Measurements from ENCODE around the gene B9D1. TPM values are rescaled to one million over a fixed set of nuclear protein-coding genes. Genes with fewer than 3 reads are reported as not detected.

The B9D1 gene
- total RNA-seq, 2 experiments from 2014 or later = 1.1 to 2.6 TPM

- CTCF ChIA-PET = no interaction called here
- ATAC-seq (no peak), DNase-seq (no peak)
- no peaks in the 10 kb centered on the region for H3K27me3 Mint-ChIP-seq
- no peaks in the 10 kb centered on the region for H3K36me3 Mint-ChIP-seq
- H3K4me3 Mint-ChIP-seq = no peak overlapping the region
- H3K9me3 Mint-ChIP-seq (ENCODE audit: low read depth) = no peaks in the 10 kb centered on the region
- H3K4me1 Mint-ChIP-seq = peaks cover 5% of the 10 kb centered on the region
- no peak overlapping the region for H3K27ac Mint-ChIP-seq
Observed at GRCh38 chr17:19331543-19332245, 30.8 kb downstream of the B9D1 start.

GRCh38 chr17:19331134-19331533 is 31.4 kb downstream of the B9D1 start:
- Mint-ChIP-seq H3K36me3 (no peaks in the 10 kb centered on the region), H3K4me1 (peaks cover 5% of the 10 kb centered on the region), H3K9me3 (ENCODE audit: low read depth) (no peaks in the 10 kb centered on the region), H3K27me3 (no peaks in the 10 kb centered on the region), H3K4me3 (no peak overlapping the region), H3K27ac (no peak overlapping the region)
- no peak for DNase-seq
- CTCF ChIA-PET = no interaction called here
- ATAC-seq = no peak

DNA sequence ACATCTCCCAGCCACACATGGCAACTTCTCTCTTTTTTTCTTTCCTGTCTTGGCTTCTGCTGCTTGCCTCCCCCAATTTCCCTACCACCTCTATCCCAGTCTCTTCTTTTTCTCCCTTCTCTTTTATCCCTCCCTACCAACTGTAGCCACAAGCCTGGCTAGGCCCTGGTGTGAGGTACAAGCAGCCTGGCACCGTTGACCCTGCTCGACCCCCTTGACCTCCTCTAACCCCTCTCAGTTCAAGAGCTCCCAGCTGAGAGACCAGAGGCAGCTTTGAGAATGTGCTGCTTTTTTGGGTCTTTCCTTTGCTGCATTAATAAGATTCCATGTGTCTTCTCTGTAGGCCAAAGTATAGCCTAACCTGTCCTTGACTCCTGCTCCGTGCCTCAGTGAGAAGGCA is 32.3 kb downstream of the B9D1 start:
- H3K27me3 Mint-ChIP-seq = no peaks in the 10 kb centered on the region
- H3K4me1 Mint-ChIP-seq = peaks cover 5% of the 10 kb centered on the region
- H3K36me3 Mint-ChIP-seq = peaks cover 1% of the 10 kb centered on the region
- no peaks in the 10 kb centered on the region for H3K9me3 Mint-ChIP-seq (ENCODE audit: low read depth)
- ATAC-seq = no peak
- no peak for DNase-seq
- H3K4me3 Mint-ChIP-seq = no peak overlapping the region
- CTCF ChIA-PET = no interaction called here
- no peak overlapping the region for H3K27ac Mint-ChIP-seq

DNA sequence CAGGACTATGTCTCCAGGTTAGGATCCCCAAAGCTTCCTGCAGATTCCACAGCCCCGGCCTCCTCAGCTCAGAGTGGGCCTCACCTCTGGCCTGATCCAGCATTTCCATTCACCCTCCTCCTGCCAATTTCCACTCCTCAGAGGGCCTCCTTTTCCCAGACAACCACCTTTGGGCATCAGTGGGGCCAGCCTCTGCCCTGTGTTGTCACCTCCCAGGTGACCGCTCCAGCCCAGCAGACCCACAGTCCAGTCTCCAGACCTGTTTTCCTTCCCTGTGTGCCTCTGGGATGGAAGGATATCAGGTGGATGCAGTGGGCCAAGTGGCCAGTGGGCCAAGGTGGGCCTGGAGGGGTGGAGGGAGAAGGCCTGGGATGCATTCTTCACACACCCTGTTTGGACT is 32.7 kb downstream of the B9D1 start:
- Mint-ChIP-seq H3K27ac (no peak overlapping the region), H3K27me3 (peaks cover 2% of the 10 kb centered on the region), H3K4me1 (peaks cover 5% of the 10 kb centered on the region), H3K9me3 (ENCODE audit: low read depth) (no peaks in the 10 kb centered on the region), H3K36me3 (peaks cover 1% of the 10 kb centered on the region), H3K4me3 (no peak overlapping the region)
- CTCF ChIA-PET = no interaction called here
- no peak for DNase-seq
- no peak for ATAC-seq

GRCh38 chr17:19329136-19329535 is 33.4 kb downstream of the B9D1 start:
- DNase-seq (no peak), ATAC-seq (no peak)
- Mint-ChIP-seq H3K27ac (no peak overlapping the region), H3K9me3 (ENCODE audit: low read depth) (no peaks in the 10 kb centered on the region), H3K4me3 (no peak overlapping the region), H3K4me1 (peaks cover 5% of the 10 kb centered on the region), H3K36me3 (peaks cover 1% of the 10 kb centered on the region), H3K27me3 (peaks cover 2% of the 10 kb centered on the region)
- CTCF ChIA-PET = interaction anchor here (0.5 kb wide), 1 partner anchor 72 kb away, joined by 3 read pairs; no protein-coding TSS in a partner anchor

- H3K4me3 Mint-ChIP-seq = no peak overlapping the region
- DNase-seq = no peak
- H3K27me3 Mint-ChIP-seq = peaks cover 5% of the 10 kb centered on the region
- H3K9me3 Mint-ChIP-seq (ENCODE audit: low read depth) = no peaks in the 10 kb centered on the region
- CTCF ChIA-PET = interaction anchor here (0.5 kb wide), 1 partner anchor 71 kb away, joined by 3 read pairs; no protein-coding TSS in a partner anchor
- peaks cover 5% of the 10 kb centered on the region for H3K4me1 Mint-ChIP-seq
- H3K36me3 Mint-ChIP-seq = peaks cover 1% of the 10 kb centered on the region
- ATAC-seq = no peak
- no peak overlapping the region for H3K27ac Mint-ChIP-seq
Observed at GRCh38 chr17:19328441-19329061, 34.0 kb downstream of the B9D1 start.

DNA sequence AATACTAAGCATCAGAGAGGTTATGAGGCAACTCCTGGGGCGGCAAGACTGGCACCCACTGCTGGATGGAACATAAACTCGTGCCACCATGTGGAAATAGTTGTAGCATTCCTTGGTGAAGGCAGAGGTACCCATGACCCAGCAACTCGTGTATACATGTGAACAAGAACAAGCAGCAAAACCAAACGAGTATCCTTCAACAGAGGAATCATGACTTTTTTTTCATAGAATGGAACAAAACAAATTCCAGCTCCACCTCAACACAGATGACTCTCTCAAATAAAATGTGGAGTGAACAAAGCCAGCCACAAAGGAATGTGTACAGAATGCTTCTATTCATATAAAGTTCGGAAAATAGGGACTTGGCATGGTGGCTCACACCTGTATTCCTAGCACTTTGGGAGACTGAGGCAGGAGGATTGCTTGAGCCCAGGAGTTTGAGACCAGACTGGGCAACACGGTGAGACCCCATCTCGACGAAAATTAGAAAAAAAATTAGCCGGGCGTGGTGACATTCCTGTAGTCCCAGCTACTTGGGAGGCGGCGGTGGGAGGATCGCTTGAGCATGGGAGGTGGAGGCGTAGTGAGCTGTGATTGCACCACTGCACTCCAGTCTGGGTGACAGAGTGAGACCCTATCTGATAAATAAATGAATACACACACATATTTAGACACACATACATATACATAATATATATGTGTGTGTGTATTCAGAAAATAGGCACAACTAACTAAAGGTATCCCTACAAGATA is 35.3 kb downstream of the B9D1 start:
- DNase-seq = no peak
- H3K4me3 Mint-ChIP-seq = no peak overlapping the region
- peaks cover 1% of the 10 kb centered on the region for H3K36me3 Mint-ChIP-seq
- ATAC-seq = no peak
- no peaks in the 10 kb centered on the region for H3K9me3 Mint-ChIP-seq (ENCODE audit: low read depth)
- no peak overlapping the region for H3K27ac Mint-ChIP-seq
- no peaks in the 10 kb centered on the region for H3K4me1 Mint-ChIP-seq
- CTCF ChIA-PET = interaction anchor here (0.6 kb wide), 1 partner anchor 560 kb away, joined by 4 read pairs; no protein-coding TSS in a partner anchor
- H3K27me3 Mint-ChIP-seq = peaks cover 5% of the 10 kb centered on the region

GRCh38 chr17:19325542-19325941 is 37.0 kb downstream of the B9D1 start:
- Mint-ChIP-seq H3K9me3 (ENCODE audit: low read depth) (no peaks in the 10 kb centered on the region), H3K36me3 (peaks cover 1% of the 10 kb centered on the region), H3K27ac (no peak overlapping the region), H3K4me1 (no peaks in the 10 kb centered on the region), H3K4me3 (no peak overlapping the region), H3K27me3 (peaks cover 5% of the 10 kb centered on the region)
- CTCF ChIA-PET = no interaction called here
- DNase-seq (no peak), ATAC-seq (no peak)

DNA sequence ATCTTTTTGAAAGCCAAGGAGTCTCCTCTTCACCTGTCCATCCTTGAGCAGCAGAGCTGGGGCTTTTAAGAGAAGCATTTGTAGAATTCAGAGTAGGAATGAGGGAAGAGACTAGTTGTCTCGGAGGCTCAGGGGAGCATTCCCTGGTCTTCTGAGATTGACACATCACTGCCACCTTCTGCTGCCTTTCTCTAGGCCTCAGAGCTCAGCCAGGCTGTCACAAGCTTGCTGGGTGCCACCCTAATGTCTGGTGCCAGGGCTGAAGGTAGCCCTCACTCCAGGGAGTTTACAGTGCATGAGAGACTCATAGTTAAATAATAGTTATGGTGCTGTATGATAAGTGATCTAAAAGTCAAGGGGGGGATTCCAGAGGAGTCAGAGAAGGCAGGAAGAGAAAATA is 39.7 kb downstream of the B9D1 start:
- H3K27me3 Mint-ChIP-seq = peaks cover 5% of the 10 kb centered on the region
- H3K4me1 Mint-ChIP-seq = peaks cover 4% of the 10 kb centered on the region
- no peak for DNase-seq
- no peak for ATAC-seq
- H3K27ac Mint-ChIP-seq = no peak overlapping the region
- H3K9me3 Mint-ChIP-seq (ENCODE audit: low read depth) = no peaks in the 10 kb centered on the region
- CTCF ChIA-PET = interaction anchor here (0.7 to 1.3 kb wide), 3 partner anchors 15 to 75 kb away, joined by 3 read pairs; partner anchors contain the start of gene B9D1
- no peak overlapping the region for H3K4me3 Mint-ChIP-seq
- H3K36me3 Mint-ChIP-seq = peaks cover 1% of the 10 kb centered on the region

DNA sequence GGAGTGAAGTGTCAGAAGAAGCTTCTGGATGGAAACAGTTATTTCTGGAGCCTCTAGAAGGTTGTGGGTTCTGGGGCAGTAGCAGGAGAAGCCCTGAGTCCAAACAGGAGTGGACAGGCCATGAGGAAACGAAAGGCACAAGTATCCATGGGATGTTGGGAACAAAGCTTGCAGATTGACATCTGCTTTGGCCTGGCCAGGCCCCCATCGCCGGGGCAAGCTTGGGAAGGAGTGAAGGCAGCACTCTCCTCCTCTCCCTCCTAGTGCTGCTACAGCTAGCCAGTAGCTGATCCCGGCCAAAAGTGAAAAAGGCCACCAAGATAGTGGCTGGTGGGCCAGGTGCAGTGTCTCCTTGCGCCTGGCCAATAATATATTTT is 40.4 kb downstream of the B9D1 start:
- Mint-ChIP-seq H3K36me3 (peaks cover 1% of the 10 kb centered on the region), H3K4me1 (peaks cover 4% of the 10 kb centered on the region), H3K27me3 (peaks cover 5% of the 10 kb centered on the region), H3K27ac (no peak overlapping the region), H3K4me3 (no peak overlapping the region), H3K9me3 (ENCODE audit: low read depth) (no peaks in the 10 kb centered on the region)
- no peak for ATAC-seq
- DNase-seq = no peak
- CTCF ChIA-PET = interaction anchor here (0.7 to 1.3 kb wide), 4 partner anchors 16 to 582 kb away, joined by 3 read pairs; partner anchors contain the start of gene B9D1

- Mint-ChIP-seq H3K36me3 (peaks cover 1% of the 10 kb centered on the region), H3K27ac (no peak overlapping the region), H3K9me3 (ENCODE audit: low read depth) (no peaks in the 10 kb centered on the region), H3K4me1 (peaks cover 4% of the 10 kb centered on the region), H3K4me3 (no peak overlapping the region), H3K27me3 (peaks cover 5% of the 10 kb centered on the region)
- ATAC-seq (no peak), DNase-seq (no peak)
- CTCF ChIA-PET = interaction anchor here (0.8 to 1.3 kb wide), 3 partner anchors 15 to 41 kb away, joined by 3 read pairs; partner anchors contain the start of gene B9D1
Observed at GRCh38 chr17:19321481-19322128, 40.9 kb downstream of the B9D1 start.

- CTCF ChIA-PET = no interaction called here
- H3K36me3 Mint-ChIP-seq = peaks cover 1% of the 10 kb centered on the region
- DNase-seq (no peak), ATAC-seq (no peak)
- peaks cover 5% of the 10 kb centered on the region for H3K27me3 Mint-ChIP-seq
- no peak overlapping the region for H3K4me3 Mint-ChIP-seq
- H3K9me3 Mint-ChIP-seq (ENCODE audit: low read depth) = no peaks in the 10 kb centered on the region
- H3K27ac Mint-ChIP-seq = no peak overlapping the region
- H3K4me1 Mint-ChIP-seq = peaks cover 4% of the 10 kb centered on the region
Observed at GRCh38 chr17:19320876-19321275, 41.6 kb downstream of the B9D1 start.

DNA sequence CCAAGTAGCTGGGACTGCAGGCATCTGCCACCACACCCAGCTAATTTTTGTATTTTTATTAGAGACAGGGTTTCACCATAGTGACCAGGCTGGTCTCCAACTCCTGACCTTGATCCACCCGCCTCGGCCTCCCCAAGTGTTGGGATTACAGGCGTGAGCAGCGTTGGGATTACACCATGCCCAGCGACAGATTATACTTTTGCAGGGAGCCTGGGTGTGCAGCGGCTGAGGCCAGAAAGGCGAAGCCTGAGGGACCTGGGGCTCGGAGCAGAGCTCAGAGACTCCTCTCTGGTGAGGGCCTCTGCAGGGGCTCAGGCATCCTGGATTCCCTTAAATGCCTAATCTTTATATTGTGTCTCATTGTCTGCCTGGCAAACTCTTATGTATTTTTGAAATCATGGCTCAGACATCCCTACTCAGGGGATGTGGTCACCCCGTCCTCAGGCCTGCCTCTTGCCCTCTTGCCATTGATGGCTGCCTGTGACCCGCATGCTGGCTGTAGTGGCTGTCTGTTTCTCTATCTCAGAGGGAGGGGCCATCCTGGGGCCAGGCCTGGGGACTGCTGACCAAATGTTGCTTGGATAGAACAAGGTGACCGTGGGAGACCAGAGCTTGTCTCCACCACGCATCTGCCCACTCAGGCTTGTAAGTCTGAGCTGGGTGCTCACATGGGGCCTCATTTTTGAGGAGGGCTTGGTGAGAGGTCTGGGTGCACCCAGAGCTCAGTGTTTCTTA is 42.6 kb downstream of the B9D1 start:
- Mint-ChIP-seq H3K27ac (no peak overlapping the region), H3K9me3 (ENCODE audit: low read depth) (no peaks in the 10 kb centered on the region), H3K36me3 (no peaks in the 10 kb centered on the region), H3K4me1 (peaks cover 4% of the 10 kb centered on the region), H3K27me3 (peaks cover 3% of the 10 kb centered on the region), H3K4me3 (no peak overlapping the region)
- DNase-seq = no peak
- ATAC-seq = no peak
- CTCF ChIA-PET = interaction anchor here (1.2 kb wide), 1 partner anchor 11 kb away, joined by 3 read pairs; no protein-coding TSS in a partner anchor
